Right kidney (tissue), 1 donor: ENCODE data around the gene KRT32.
"Not testable (repeated sequence)": the region's sequence is repeated elsewhere in the genome, so short reads cannot be mapped to it uniquely, and the experiment has no call there.

ENCODE experiments used
- DNase-seq: peaks from one replicate; pipeline ENCODE4 v3.0.0-alpha.2; 2016

The KRT32 gene

GRCh38 chr17:41428591-41429291 is 38.4 kb downstream of the KRT32 start:
- no peak for DNase-seq

DNA sequence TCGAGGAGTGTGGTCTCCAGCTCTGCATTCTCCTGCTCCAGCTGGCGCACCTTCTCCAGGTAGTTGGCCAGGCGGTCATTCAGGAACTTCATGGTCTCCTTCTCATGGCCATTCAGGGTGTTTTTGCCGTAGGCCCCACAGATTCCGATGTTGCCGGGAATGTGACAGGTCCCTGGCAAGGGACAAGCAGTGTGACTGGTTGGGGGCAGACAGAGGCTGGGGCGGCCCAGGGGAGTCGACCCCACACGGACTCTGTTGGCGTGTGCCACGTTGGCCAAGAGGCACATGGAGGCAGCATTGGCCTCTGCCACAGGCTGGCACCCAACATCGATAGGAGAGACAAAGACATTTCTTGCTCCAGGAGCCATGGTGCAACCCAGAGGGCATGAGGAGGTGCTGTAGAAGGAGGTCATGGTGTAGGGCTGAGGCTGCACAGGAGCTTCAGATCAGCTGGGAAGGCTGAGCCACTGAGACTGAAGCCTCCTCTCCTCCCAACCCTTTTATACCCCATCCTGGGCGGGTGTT is 43.0 kb downstream of the KRT32 start, which contains the start of gene KRT37:
KRT37 (minus strand) TSS at position 475 of the 525 bp plus-strand sequence; CDS start at position 413, 62 bp downstream.
- no peak for DNase-seq

DNA sequence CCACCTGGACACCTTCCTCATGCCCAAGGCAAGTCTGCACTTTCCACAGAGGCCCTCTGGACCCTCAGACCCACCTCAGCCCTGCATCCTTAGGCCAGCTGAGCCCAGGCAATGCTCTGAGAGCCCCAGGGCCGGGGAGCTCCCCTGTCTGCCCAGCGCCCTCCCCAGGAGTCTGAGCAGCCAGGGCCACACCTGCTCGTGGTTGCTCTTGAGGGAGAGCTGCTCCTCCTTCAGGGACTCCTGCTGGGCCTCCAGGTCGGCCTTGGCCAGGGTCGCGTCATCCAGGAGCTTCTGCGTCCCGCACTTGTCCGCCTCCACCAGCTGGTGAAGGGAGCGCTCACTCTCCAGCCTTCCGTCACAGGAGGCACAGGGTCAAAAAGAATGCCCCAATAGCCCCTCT is 44.6 kb downstream of the KRT32 start:
- DNase-seq, result not testable (repeated sequence)

DNA sequence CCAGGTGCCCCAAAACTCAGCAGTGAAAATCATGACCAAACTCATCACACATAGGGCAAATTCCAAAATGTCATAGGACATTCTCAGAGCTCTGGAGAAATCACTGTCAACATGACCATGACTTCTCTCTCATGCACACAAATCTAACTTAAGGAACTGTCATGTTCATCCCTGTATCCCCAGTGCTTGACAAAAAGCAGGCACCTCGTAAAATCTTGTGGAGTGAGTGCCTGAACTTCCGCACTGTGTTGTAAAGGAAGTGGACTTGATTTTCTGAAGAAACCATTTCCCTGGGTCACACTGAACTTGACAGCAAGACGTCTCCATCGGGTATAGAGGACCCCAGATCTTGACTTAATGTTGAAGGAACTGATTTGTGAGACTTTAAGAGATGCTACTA is 45.6 kb downstream of the KRT32 start:
- no peak for DNase-seq

DNA sequence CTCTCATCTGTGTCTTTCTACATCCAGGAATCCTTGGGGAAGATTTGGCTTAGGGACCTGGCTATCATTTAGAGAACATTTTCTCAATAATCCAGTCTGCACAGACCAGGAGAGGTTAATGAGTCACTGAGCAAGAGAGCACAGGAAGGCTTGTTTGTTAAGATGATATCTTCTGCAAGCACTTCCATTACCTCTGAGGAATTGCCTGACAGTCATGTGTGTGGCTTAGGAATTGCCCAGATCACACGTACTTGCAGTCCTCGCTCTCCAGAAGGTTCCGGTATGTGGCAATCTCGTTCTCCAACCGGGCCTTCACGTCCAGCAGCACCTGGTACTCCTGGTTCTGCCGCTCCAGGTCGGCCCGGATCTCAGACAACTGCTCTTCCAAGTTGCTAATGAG is 46.1 kb downstream of the KRT32 start:
- no peak for DNase-seq

DNA sequence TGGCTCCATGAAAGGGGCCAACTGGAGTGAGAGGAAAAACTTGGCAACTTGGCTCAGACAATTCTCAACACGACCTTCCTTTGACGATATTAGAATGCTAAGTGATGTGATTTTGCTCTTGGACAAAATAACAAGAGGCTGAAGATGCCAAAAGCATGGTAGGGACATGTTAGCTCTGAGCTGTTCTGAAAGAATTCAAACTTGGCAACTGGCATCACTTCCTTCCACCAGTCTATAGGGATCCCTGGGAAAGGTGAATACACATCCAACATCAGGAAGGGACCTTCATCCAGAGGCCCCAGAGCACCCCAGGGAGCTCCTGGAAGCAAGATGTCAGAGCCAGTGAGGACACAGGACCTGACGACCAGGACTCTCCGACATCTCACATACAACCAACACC is 47.1 kb downstream of the KRT32 start:
- no peak for DNase-seq

DNA sequence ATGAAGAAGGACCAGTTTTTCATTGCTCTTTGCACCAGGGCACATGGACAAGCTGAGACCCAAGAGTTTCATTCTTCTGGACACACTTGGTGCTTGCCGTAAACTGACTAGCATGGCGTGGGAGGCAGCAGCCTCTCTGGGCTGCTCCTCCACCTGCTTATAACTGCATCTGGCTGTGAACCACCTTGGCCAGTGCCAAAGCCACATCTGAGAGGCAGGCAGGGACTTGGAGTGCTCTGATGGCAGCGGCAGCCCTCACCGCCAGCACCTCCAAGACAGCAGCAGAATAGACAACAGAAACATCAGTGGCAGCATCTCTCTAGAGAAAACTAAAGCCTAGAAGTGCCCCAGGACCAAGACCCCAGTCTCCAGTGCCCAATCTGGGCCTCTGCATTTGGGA is 47.5 kb downstream of the KRT32 start:
- DNase-seq, result no peak

- DNase-seq, result no peak
These were observed 48.9 kb downstream of the KRT32 start for GRCh38 chr17:41418116-41418860.

DNA sequence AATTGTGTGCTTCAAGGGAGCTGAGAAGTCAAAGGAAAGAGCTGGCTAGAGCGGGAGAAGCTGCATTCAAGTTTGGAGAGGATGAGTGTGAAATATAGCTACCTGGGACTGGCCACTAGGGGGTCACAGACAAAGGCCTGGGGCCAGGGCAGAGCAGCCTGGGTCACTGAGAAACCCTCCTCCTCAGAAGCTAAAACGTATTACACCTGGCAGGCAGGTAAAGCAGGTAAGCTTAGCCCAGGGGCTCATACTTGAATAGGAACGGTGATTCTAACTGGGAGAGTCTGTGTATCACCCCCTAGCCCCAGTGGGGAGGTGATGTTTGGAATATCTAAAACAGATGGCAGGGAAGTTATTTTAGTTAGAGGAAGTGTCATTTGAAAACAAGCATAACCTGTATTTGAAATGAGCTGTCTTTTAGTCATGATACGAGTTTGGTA is 49.6 kb downstream of the KRT32 start:
- no peak for DNase-seq

DNA sequence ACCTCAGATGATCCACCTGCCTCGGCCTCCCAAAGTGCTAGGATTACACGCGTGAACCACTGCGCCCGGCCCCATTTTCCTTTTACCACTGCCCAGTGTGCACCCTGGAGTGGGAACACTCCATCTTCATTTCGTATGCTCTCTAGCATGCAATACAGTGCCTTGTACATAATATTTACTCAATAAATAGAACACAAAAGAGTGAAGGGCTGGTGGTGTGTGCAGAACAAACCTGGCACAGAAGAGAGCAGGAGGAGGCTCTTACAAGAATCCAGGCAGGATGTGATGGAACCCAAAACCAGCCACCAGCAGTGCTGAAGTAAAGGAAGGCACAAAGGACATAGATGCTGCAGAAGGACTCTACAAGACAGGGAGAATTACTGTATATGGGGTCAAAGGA is 50.1 kb downstream of the KRT32 start:
- DNase-seq, result no peak

DNA sequence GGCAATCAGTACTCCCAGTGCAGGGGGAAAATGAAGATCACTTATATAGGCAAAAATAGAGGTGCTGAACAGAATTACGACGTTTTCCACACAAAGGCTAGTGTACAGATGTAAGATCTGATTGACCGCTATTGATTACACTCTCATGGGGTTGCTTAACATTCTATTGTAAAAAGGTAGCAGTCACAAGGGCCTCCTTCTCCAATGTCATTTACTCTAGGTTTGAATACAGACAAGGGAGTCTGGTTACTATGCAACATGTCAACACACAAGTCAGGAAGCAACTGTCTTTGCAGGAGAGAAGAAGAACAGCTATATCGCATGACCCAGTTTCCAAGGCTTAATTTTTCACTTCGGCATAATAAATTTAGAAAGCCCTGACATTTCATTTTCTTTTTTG is 50.7 kb downstream of the KRT32 start:
- no peak for DNase-seq

GRCh38 chr17:41415833-41416335 is 51.3 kb downstream of the KRT32 start:
- DNase-seq, result no peak

- DNase-seq, result no peak
These were observed 51.8 kb downstream of the KRT32 start for GRCh38 chr17:41415411-41415810.

DNA sequence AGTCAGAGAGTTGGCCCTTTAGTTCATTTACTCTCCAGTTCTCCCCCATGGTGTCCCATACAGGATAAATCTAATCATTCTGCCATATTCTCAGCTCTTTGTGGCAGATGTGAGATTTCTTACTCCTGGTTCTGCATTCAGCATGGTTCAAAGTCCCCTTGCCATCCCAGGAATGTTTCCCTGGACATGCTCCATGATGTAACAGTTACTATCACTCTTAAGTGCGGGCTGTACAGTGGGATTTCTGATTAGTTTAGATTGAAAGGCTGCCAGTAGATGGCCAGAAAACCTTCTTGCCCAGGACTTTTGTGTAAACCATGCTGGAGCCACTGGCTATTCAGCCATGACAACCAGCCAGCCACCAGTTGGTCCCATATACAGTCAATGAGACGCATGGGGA is 53.2 kb downstream of the KRT32 start:
- no peak for DNase-seq

- DNase-seq, result no peak
These were observed 53.7 kb downstream of the KRT32 start for GRCh38 chr17:41413353-41413957.

- DNase-seq, result no peak
These were observed 55.9 kb downstream of the KRT32 start for GRCh38 chr17:41411072-41411840.
